HL-60 (cell line): ENCODE results near the gene TUBGCP6.
A peak's percentile ranks its signal among the peaks of the same experiment; 100 is the strongest.
"Not testable (repeated sequence)": the region's sequence is repeated elsewhere in the genome, so short reads cannot be mapped to it uniquely, and the experiment has no call there.

ENCODE experiments used
- DNase-seq, 2 experiments: peaks; one replicate each; pipeline ENCODE4 v3.0.0-alpha.2; 2010 to 2020; ENCODE audit warnings: low read depth in 1 of 2, low spot score in 1 of 2
- H3K27ac ChIP-seq: fragments of 250-450 bp; sonication (Bioruptor Pico); replicated peaks from 2 replicates; pipeline ENCODE4 v1.5.1; 2020; ENCODE audit warnings: mild to moderate bottlenecking, moderate library complexity
- H3K27me3 ChIP-seq: fragments of 250-450 bp; sonication (Bioruptor Pico); 2 replicates; pipeline ENCODE4 v1.5.1; 2021; ENCODE audit warnings: mild to moderate bottlenecking, moderate library complexity; ENCODE audit not compliant: insufficient read depth, poor library complexity, severe bottlenecking
- H3K4me3 ChIP-seq: replicated peaks from 2 replicates; pipeline ENCODE4 v1.5.1; 2011; ENCODE audit warnings: mild to moderate bottlenecking, control low read depth, low read length; ENCODE audit not compliant: insufficient read depth
- GABPA ChIP-seq: IDR thresholded peaks from 2 replicates; pipeline ENCODE4 v1.6.1; 2012; ENCODE audit warnings: low read depth
- POLR2AphosphoS5 ChIP-seq: IDR thresholded peaks from 2 replicates; pipeline ENCODE4 v1.6.1; 2012; ENCODE audit warnings: low read depth
- SPI1 ChIP-seq: IDR thresholded peaks from 2 replicates; pipeline ENCODE4 v1.6.1; 2012; ENCODE audit warnings: low read depth, mild to moderate bottlenecking, borderline replicate concordance
- TF ChIP-seq, protein P1 (sequence below): IDR thresholded peaks from 2 replicates; pipeline ENCODE4 v1.6.1; 2012; ENCODE audit warnings: low read depth; ENCODE audit not compliant: insufficient replicate concordance
- TF ChIP-seq, protein P2 (sequence below): IDR thresholded peaks from one replicate; pipeline ENCODE4 v1.5.1; 2011; ENCODE audit warnings: low read length, control low read depth, inconsistent platforms; ENCODE audit not compliant: insufficient read depth

TUBGCP6 gene

DNA sequence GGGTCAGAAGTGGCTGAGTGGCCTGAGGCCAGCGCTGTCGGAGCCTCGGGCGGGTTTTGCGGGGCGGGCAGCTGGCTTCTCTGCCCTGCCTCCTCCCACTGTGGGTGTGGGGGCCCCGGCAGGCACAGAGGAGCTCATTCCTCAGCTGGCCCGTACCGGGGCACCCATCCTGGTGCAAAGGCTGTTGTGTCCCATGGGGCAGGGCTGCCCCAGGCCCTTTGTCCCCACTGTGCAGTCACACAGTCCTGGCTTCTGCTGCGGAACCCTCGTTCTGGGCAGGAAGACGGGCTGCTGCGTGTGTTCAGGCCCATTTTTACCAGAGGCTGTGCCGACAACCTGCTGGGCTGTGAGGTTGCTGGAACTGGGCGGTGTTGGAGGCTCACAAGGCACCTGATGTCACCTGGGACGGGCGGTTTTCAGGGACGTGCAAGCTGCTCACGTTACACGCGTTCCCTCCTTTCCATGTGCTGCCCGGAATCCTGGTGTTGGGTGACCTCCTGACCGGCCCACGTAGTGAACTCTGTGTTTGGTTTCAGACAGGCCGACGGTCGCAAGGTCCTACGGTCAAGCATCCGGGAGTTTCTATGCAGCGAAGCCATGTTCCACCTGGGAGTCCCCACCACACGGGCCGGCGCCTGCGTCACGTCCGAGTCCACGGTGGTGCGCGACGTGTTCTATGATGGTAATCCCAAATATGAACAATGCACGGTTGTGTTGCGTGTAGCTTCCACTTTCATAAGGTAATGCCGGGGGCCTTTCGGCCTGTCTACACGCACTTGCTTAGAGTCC lies 38.8 kb downstream of the TUBGCP6 start:
- Histone ChIP-seq H3K4me3 (no peak overlapping the region), H3K27ac (no peak overlapping the region)

DNA sequence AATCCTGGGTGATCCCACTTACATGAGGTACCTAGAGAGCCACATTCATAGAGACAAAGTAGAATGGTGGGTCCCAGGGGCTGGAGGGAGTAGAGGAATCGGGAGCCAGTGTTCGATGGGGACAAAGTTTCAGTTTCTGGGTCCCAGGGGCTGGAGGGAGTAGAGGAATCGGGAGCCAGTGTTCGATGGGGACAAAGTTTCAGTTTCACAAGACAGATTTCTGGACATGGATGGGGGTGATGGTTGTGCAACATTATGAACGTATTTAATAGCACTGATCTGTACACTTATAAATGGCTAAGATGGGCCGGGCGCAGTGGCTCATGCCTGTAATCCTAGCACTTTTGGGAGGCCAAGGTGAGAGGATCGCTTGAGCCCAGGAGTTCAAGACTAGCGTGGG lies 39.8 kb downstream of the TUBGCP6 start:
- not testable (repeated sequence) for H3K27ac ChIP-seq, H3K27me3 ChIP-seq, H3K4me3 ChIP-seq, DNase-seq

More for the DNA sequence above, 38.8 kb downstream of the TUBGCP6 start:
- TF ChIP-seq POLR2AphosphoS5, result no peak
- TF ChIP-seq GABPA, result no peak
- no peak for TF ChIP-seq SPI1
- TF ChIP-seq, protein P1, sequence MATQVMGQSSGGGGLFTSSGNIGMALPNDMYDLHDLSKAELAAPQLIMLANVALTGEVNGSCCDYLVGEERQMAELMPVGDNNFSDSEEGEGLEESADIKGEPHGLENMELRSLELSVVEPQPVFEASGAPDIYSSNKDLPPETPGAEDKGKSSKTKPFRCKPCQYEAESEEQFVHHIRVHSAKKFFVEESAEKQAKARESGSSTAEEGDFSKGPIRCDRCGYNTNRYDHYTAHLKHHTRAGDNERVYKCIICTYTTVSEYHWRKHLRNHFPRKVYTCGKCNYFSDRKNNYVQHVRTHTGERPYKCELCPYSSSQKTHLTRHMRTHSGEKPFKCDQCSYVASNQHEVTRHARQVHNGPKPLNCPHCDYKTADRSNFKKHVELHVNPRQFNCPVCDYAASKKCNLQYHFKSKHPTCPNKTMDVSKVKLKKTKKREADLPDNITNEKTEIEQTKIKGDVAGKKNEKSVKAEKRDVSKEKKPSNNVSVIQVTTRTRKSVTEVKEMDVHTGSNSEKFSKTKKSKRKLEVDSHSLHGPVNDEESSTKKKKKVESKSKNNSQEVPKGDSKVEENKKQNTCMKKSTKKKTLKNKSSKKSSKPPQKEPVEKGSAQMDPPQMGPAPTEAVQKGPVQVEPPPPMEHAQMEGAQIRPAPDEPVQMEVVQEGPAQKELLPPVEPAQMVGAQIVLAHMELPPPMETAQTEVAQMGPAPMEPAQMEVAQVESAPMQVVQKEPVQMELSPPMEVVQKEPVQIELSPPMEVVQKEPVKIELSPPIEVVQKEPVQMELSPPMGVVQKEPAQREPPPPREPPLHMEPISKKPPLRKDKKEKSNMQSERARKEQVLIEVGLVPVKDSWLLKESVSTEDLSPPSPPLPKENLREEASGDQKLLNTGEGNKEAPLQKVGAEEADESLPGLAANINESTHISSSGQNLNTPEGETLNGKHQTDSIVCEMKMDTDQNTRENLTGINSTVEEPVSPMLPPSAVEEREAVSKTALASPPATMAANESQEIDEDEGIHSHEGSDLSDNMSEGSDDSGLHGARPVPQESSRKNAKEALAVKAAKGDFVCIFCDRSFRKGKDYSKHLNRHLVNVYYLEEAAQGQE, result no peak
- TF ChIP-seq, protein P2, sequence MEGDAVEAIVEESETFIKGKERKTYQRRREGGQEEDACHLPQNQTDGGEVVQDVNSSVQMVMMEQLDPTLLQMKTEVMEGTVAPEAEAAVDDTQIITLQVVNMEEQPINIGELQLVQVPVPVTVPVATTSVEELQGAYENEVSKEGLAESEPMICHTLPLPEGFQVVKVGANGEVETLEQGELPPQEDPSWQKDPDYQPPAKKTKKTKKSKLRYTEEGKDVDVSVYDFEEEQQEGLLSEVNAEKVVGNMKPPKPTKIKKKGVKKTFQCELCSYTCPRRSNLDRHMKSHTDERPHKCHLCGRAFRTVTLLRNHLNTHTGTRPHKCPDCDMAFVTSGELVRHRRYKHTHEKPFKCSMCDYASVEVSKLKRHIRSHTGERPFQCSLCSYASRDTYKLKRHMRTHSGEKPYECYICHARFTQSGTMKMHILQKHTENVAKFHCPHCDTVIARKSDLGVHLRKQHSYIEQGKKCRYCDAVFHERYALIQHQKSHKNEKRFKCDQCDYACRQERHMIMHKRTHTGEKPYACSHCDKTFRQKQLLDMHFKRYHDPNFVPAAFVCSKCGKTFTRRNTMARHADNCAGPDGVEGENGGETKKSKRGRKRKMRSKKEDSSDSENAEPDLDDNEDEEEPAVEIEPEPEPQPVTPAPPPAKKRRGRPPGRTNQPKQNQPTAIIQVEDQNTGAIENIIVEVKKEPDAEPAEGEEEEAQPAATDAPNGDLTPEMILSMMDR, result no peak
- no peak for DNase-seq
- H3K27me3 ChIP-seq, result no peaks in the 10 kb centered on the region

DNA sequence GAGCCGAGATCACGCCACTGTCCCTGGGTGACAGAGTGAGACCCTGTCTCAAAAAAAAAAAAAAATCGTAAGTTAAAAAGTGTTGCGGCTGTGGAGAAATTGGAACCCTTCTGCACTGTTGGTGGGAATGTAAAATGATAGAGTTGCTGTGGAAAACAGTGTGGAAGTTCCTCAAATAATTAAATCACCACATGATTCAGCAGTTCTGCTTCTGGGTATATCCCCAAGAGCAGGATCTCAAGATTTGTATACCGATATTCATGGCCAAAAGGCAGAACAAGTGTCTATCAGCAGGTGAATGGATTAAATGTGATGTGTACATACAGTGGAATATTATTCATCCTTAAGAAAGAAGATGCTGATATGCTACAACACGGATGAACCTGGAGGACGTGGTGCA lies 40.3 kb downstream of the TUBGCP6 start:
- TF ChIP-seq, protein P2, result no peak
- TF ChIP-seq GABPA, result no peak
- no peak for TF ChIP-seq SPI1
- TF ChIP-seq POLR2AphosphoS5, result no peak
- Histone ChIP-seq H3K27ac (no peak overlapping the region; the same call in none of the 2 replicates), H3K27me3 (no peaks in the 10 kb centered on the region), H3K4me3 (no peak overlapping the region)
- peak in 1 of 2 experiments; percentile 25 for DNase-seq

DNA sequence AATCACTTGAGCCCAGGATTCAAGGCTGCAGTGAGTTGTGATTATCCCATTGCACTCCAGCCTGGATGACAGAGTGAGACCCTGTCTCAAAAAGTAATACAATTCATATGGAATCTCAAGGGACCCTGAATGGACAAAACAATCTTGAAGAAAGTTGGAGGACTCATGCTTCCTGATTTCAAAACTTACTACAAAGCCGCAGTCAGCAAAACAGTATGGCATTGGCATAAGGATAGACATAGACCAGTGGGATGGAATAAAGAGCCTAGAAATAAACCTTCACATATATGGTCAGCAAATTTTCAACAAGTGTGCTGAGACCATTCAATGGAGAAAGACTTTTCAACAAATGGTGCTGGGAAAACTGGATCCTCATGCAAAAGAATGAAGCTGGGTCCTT lies 41.5 kb downstream of the TUBGCP6 start:
- no peak for TF ChIP-seq POLR2AphosphoS5
- TF ChIP-seq, protein P1, result no peak
- TF ChIP-seq GABPA, result no peak
- TF ChIP-seq, protein P2, result no peak
- TF ChIP-seq SPI1, result no peak
- no peak for DNase-seq
- H3K27me3 ChIP-seq, result no peaks in the 10 kb centered on the region
- H3K27ac ChIP-seq, result no peak overlapping the region
- no peak overlapping the region for H3K4me3 ChIP-seq
